GM12878 (cell line): ENCODE data around the gene TRIP4. TPM values are rescaled to one million over a fixed set of nuclear protein-coding genes. Genes with fewer than 3 reads are reported as not detected.
A peak's percentile ranks its signal among the peaks of the same experiment; 100 is the strongest.

Experiments
- BHLHE40 ChIP-seq, 2 experiments: fragments of 450-650 bp in 1 of 2; IDR thresholded peaks; 2 replicates each; pipeline ENCODE4 v1.6.1; 2011 to 2017; ENCODE audit warnings: low read depth in 2 of 2, borderline replicate concordance in 1 of 2, improper control_type of control experiment in 1 of 2, low read length in 1 of 2, mild to moderate bottlenecking in 1 of 2
- EED ChIP-seq: sonication (generic); IDR thresholded peaks from 2 replicates; pipeline ENCODE4 v1.6.1; 2016; ENCODE audit warnings: antibody characterized with exemption, low read depth
- MYC ChIP-seq: IDR thresholded peaks from 2 replicates; pipeline ENCODE4 v1.6.1; 2011; ENCODE audit warnings: mild to moderate bottlenecking, low read length, moderate library complexity, inconsistent platforms; ENCODE audit not compliant: insufficient read depth, insufficient replicate concordance, insufficient read length, severe bottlenecking
- NKRF ChIP-seq: fragments of 450-650 bp; conservative IDR thresholded peaks from 2 replicates; pipeline ENCODE4 v1.6.1; 2017; ENCODE audit warnings: mild to moderate bottlenecking, moderate library complexity
- ZBED1 ChIP-seq: IDR thresholded peaks from 2 replicates; pipeline ENCODE4 v1.6.1; 2016; ENCODE audit warnings: borderline replicate concordance
- polyA plus RNA-seq, 11 experiments: library from polyadenylated mRNA; depleted of rRNA in 4 of 11; unstranded in 6 of 11; stranded (reverse) in 5 of 11; fragments of >200 nt; fragmentation: Nextera tagmentation in 4 of 11; fragmentation: Illumina TruSeq in 1 of 11; extraction: Ambion mirVana in 4 of 11; extraction: Trizol in 1 of 11; gene quantifications; 1 replicate in 1 of 11; 2 replicates in 10 of 11; pipeline versions ENCODE4 v1.2.1 to v1.2.3, GENCODE V29; 2011 to 2016; ENCODE audit warnings: inconsistent platforms in 2 of 11, missing spikeins in 2 of 11, low read depth in 1 of 11
- total RNA-seq, 4 experiments: library from RNA; depleted of rRNA in 3 of 4; stranded (reverse); fragments of >200 nt in 3 of 4; fragmentation: Illumina TruSeq in 1 of 4; extraction: Trizol in 1 of 4; gene quantifications; 2 replicates each; pipeline versions ENCODE4 v1.2.1 to v1.2.3, GENCODE V29; 2013 to 2021
- TF ChIP-seq, protein P1 (sequence below): IDR thresholded peaks from 2 replicates; pipeline ENCODE4 v1.6.1; 2011; ENCODE audit warnings: borderline replicate concordance, low read depth, mild to moderate bottlenecking, moderate library complexity, mixed read lengths, low read length; ENCODE audit not compliant: insufficient read depth; ENCODE audit errors: extremely low read length
- TF ChIP-seq, protein P2 (sequence below): fragments of 450-650 bp; IDR thresholded peaks from 2 replicates; pipeline ENCODE4 v1.6.1; 2017; ENCODE audit warnings: low read depth, mild to moderate bottlenecking, moderate library complexity

The TRIP4 gene
- total and polyA plus RNA-seq, 10 of the 15 experiments (the other 5 are each of a cell fraction or from before 2014, with no cell fraction given) = 6.4 to 24.5 (median 20.0) TPM

- TF ChIP-seq, protein P1, sequence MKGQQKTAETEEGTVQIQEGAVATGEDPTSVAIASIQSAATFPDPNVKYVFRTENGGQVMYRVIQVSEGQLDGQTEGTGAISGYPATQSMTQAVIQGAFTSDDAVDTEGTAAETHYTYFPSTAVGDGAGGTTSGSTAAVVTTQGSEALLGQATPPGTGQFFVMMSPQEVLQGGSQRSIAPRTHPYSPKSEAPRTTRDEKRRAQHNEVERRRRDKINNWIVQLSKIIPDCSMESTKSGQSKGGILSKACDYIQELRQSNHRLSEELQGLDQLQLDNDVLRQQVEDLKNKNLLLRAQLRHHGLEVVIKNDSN = no peak
- TF ChIP-seq, protein P2, sequence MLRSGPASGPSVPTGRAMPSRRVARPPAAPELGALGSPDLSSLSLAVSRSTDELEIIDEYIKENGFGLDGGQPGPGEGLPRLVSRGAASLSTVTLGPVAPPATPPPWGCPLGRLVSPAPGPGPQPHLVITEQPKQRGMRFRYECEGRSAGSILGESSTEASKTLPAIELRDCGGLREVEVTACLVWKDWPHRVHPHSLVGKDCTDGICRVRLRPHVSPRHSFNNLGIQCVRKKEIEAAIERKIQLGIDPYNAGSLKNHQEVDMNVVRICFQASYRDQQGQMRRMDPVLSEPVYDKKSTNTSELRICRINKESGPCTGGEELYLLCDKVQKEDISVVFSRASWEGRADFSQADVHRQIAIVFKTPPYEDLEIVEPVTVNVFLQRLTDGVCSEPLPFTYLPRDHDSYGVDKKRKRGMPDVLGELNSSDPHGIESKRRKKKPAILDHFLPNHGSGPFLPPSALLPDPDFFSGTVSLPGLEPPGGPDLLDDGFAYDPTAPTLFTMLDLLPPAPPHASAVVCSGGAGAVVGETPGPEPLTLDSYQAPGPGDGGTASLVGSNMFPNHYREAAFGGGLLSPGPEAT = peak; percentile 94
- TF ChIP-seq ZBED1 = no peak
- TF ChIP-seq EED = peak; percentile 55; the same call in 1 of the 2 replicates
- TF ChIP-seq MYC = no peak
- peak; percentile 15 to 34; a peak in 1 of 4 replicates for TF ChIP-seq BHLHE40 (IDR thresholded peaks at IDR 0.05; ENCODE audit: borderline replicate concordance in 1 of 2, low read depth in 2 of 2, low read length in 1 of 2)
- TF ChIP-seq NKRF = 0 out of 2 replicates have a peak, but pooled peaks have one; percentile 20
These were observed 36.3 kb downstream of the TRIP4 start (continued) for GRCh38 chr15:64423970-64424369.
